ENCODE results near the gene ARL9.

The ARL9 gene

DNA sequence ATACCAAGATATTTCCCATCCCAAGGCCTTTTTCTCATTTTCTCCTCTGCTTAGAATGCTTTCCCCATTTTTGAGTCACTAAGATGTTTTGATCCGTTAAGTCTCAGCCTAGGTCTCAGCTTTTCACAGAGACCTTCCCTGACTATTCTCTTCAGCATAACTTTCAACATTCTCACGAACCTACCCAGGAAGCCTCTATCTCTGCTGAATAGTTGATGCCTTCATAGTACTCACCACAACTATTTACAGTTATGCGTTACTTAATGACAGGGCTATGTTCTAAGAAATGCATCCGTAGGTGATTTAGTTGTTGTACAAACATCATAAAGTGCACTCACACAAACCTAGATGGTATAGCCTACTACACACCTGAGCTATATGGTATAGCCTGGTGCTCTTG lies 64.5 kb downstream of the ARL9 start:
- H3K4me1 ChIP-seq (ENCODE audit: control insufficient read depth, insufficient read depth, low read length, poor library complexity, severe bottlenecking): no peaks in the 10 kb centered on the region
- no peaks in the 10 kb centered on the region for H3K27me3 ChIP-seq (replicated peaks; ENCODE audit: control insufficient read depth, insufficient read depth, low read length, poor library complexity, severe bottlenecking)
- no peaks in the 10 kb centered on the region for H3K36me3 ChIP-seq (ENCODE audit: control insufficient read depth, insufficient read depth, low read length)
- no peak for DNase-seq
- H3K4me3 ChIP-seq (ENCODE audit: insufficient read depth, low read depth, low read length, poor library complexity, severe bottlenecking): no peak overlapping the region
- no peak overlapping the region for H3K27ac ChIP-seq (ENCODE audit: insufficient read depth, low read length, poor library complexity, severe bottlenecking)
- H3K9me3 ChIP-seq (ENCODE audit: control insufficient read depth, low read length): no peaks in the 10 kb centered on the region

Measured in effector memory CD4-positive, alpha-beta T cell (primary cell).